ENCODE results near the gene RPS5.
"Not testable (repeated sequence)": the region's sequence is repeated elsewhere in the genome, so short reads cannot be mapped to it uniquely, and the experiment has no call there.

The RPS5 gene

DNA sequence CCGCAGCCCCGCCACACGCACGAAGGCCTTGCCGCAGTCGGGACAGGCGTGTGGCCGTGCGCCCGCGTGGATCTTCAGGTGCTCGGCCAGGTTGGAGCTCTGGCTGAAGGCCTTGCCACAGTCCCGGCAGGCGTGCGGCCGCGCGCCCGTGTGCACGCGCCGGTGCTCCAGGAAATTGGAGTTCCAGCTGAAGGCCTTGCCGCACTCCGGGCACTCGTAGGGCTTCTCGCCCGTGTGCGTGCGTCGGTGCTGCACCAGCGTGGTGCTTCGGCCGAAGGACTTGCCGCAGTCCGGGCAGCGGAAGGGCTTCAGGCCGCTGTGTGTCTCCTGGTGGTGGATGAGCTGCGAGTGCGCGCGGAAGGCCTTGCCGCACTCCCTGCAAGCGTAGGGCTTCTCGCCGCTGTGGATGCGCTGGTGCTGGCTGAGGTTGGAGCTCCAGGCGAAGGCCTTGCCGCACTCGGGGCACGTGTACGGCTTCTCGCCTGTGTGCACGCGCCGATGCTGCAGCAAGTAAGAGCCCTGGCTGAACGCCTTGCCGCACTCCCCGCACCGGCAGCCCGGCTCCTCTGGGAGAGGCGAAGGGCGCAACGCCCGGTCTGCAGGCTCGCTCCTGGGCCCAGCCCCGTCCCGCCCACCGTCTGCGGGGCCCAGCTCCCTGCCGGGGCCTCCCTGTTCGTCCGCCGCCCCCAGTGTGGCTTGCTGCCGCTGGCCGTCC, 30.1 kb upstream of the RPS5 start:
- no peak for DNase-seq (ENCODE audit: low spot score)

GRCh38 chr19:58357481-58358145, 29.5 kb upstream of the RPS5 start:
- DNase-seq (ENCODE audit: low spot score) = no peak

DNA sequence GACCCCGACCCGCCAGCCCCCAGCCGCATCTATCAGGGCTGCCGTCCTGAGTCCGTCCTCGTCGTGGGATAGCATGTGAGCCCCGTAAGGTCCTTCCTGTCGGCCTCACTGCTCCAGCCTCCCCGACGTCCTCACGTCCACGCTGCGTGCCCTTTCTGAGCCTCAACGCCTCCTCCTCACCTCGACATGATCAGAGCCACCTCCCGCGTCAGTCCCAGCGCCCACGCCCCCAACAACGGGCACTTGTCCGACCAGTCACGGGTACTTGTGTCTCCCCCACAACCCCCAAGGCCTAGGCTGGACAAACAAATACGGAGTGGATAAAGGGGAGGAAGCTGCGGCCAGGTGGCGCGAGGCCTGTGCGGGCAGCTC, 25.2 kb upstream of the RPS5 start:
- DNase-seq (ENCODE audit: low spot score) = peak; percentile 40

DNA sequence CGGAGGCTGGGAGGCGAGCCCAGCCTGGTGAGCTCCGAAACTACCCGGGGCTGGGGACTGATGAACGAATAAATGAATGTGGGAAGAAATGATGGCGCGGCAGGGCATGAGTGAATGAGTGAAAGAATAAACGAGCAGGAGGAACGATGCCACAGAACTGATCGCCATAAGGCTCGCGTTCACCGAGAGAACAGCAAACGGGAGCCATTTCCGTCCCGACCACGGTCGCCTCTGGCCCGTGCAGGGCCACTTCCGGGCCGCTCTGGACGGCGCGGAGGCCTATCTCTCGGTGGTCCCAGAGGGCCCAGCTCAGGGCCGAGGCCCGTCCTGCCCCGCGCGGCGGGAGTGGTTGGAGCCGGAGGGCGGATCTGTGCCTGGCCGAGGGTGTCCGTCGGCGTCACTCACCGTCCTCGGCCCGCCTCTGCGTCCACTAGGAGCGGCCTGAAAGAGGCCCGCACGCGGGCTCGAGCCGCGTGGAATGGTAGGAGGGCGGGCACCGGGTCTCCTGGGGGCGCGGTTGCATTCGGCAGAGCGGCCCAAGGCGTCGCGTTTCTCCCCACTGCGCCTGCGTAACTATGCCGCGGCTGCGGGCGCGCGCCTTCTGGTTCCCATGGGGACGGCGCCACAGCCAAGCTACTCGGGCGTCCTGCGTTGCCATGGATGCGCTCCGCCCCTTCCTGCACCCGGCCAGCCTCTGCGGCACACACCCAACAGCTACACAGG, 24.6 kb upstream of the RPS5 start, which contains the start of gene ZNF497:
Gene ZNF497, minus strand, starts transcription at position 480 of the 723 bp plus-strand sequence. CDS start 5,116 bp downstream, outside the sequence.
- DNase-seq (ENCODE audit: low spot score) = peak; percentile 99

DNA sequence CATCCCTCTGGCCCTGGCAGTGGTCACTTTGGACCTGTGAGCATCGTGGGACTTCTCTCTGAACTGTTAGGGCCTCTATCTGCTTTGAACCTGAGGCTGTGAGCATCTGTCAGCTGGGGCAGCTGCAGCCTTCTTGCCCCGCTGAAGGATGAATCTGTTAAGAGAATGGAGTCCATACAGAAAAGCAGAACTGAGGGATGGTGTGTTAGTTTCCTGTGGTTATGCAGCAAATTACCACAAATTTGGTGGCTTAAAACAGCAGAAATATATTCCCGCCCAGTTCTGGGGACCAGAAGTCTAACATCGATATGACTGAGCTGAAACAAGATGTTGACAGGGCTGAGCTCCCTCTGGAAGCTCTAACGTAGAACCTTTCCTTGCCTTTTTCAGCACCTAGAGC, 22.9 kb upstream of the RPS5 start:
- DNase-seq (ENCODE audit: low spot score) = no peak

DNA sequence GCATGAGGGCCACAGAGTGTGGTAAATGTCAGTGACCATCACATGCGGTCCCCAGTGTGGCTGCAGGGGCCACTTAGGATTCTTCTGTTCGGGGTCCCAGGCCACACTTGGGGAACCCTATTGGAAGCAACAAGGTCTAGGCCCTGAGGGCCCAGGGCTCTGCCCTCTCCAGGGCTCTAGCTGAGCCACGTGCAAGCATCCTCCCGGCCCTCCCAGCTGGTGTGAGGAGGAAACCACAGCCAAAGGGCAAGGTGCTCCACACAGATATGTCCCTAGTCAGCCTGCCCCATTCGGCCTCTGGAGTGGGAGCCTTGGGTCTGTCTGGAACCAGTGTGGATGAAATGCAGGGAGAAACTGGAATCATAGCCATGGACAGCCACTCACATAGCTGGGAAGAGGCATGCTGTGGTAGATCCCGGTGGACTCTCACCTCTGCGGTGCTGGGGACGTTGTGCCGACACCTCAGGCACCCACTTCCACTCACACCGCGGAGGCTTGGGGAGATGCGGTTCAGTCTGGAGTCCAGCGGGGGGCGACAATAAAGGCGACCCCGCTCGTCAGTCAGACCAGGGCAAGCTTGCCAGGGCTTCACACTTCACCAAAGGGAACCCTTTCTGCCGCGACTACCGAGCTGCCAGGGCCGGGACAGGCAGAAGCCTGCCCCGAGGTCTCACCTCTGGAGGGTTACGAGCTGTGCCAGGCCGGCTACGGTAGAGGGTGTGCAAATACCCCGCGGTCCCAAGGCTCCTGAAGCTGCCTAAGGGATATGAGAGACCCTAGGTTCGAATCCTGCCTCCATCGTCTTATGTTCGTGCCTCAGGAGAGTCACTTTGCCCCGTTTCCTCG, 20.3 kb upstream of the RPS5 start:
- no peak for DNase-seq (ENCODE audit: low spot score)

DNA sequence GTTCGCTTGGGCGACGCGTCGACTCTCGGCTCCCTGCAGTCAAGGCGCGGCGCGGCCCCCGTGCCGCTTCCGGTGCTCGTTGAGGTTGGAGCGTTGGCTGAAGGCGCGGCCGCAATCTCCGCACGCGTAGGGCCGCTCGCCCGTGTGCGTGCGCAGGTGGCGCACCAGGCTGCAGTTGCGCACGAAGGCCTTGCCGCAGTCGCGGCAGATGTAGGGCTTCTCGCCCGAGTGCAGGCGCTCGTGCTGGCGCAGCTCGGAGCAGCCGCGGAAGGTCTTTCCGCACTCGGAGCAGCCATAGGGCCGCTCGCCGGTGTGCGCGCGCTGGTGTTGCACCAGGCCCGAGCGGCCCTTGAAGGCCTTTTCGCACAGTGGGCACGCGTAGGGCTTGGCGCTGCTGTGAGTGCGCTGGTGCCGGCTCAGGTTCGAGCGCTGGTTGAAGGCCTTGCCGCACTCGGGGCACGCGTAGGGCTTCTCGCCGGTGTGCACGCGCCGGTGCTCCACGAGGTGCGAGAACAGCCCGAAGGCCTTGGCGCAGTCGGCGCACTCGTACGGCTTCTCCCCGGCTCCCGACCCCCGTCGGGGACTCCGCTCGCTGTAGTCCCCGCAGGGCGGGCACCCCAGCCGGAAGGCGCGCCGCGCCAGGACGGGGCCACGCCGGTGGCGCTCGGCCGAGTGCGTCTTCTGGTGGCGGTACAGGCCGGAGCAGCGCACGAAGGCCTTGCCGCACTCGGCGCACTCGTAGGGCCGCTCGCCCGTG, 19.2 kb upstream of the RPS5 start:
- DNase-seq (ENCODE audit: low spot score) = no peak

DNA sequence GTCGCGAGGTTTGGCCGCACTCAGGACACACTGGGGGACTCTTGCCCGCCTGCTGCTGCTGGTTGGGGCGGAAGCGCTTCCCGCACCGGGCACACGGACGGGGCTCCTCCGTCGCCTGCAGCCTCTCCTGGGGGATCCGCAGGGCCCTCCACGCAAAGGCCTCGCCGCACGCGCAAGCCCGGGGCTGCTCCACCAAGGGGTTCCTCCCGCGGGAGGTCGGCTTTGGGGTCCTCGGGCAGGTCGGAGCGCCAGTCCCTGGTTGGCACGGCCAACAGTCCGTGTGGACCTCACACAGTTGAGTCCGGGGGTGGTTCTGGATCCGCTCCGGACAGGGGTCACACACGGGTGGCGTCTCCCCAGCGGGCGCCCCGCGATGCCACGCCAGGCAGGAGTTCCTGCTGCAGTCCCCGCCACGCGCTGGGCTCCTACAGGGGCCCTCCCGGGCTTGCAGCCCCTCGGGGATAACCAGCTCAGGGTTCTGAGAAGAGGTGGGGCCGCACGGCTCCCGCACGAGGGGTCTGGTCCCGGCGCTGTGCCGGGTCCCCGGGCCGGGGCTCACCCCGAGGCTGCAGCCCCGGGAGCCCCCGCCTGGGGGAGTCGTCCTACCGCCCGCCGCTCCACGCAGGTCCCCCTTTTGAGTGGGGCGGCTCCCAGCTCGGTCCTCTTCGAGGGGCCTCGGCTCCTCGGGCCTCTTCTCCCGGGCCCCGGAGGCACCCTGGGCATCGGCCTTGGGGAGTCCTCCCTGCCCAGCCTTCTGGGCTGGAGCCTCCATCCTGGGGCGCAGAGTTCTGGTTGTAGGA, 18.3 kb upstream of the RPS5 start:
- DNase-seq (ENCODE audit: low spot score) = no peak

GRCh38 chr19:58372311-58373133, 14.5 kb upstream of the RPS5 start:
- DNase-seq (ENCODE audit: low spot score) = no peak

- DNase-seq (ENCODE audit: low spot score) = no peak
Observed at GRCh38 chr19:58374200-58374599, 12.9 kb upstream of the RPS5 start.

- DNase-seq (ENCODE audit: low spot score) = not testable (repeated sequence)
Observed at GRCh38 chr19:58376724-58377123, 10.3 kb upstream of the RPS5 start.

DNA sequence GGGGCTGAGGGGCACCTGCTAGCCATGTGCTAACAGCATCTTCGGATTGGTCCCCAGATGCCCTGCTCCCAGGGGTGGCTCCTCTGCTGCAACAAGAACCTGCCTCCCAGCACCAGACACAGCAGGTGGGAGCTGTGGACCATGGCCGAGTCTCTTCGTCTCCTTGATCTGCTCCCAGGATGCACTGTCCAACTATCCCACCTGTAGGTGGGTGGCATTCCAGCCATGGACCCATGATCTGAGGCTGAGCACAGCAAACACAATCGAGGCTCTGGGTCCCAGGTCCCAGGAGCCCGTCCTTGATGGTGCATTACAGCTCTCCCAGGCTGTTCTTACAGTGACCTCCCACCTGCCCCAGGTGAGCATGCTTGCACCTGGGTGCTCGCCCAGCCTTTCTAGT, 7.8 kb upstream of the RPS5 start:
- DNase-seq (ENCODE audit: low spot score) = no peak

DNA sequence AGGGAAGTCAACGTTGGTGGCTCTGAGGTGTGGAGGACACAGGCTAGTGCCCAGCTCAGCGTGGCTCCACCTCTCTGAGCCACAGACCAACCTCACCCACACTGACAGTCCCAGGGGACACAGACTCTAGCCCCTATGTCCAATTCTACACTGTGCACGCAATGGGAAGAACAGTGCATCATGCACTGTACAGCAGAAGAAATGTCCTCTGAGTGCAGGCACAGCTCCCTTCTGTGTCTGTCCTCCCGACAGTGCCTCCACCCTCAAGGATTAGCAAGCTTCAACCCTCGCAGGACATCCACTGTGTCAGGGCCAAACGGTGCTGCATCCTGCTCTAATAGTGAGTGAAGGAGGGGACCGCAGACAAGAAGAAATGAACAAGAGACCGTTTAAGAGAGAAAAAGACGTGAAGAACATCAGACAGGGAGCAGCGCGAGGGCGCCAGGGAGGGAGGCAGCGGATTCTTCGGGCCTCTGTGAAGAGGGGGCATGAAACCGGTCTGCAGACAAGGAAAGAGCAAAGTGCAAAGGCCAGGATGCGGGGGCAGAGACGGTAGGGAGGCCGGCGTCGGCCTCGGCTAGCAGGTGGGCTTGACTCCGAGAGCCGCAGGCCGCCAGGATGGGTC, 6.9 kb upstream of the RPS5 start:
- no peak for DNase-seq (ENCODE audit: low spot score)

DNA sequence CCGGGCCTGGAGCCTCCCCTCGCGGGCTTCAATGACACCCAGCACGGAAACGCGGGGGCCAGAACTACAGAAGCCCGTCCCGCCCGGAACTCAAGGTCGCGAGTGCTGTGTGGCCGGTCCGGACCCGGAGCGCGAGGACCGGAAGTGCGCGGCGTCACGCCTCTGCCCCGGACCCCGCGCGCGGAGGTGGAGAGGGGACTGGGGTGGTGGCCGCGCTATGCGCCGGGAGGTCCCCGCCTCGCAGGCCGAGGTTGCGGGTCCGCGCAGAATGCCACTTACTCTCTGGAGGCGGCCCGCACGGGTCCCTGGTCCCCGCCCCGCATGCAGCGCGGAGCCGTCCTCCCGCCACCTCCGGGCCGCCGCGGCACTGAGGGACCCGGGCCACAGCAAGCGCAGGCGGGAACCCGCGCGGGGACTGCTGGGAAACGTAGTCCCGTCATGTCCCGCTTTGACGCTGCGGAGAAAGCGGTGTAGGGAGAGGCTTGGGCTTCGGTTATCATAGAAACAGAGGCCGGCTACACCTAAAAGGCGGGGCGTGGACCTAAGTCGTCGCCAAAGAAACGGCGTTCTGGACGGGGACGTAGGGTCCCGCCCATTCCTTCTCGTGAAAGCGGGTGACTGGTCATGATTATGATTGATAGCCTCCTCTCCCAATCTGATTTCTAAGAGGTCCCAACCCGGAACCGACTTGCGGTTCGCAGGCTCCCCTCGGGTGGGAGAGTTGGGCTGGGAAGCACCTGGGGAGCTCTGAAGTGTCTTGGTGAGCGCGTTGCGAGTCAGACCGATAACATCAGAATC, 6.2 kb upstream of the RPS5 start, which contains the start of gene ZNF837:
Gene ZNF837, minus strand, starts transcription at position 369 of the 798 bp plus-strand sequence. CDS start 11,698 bp downstream, outside the sequence.
- peak; percentile 95 for DNase-seq (ENCODE audit: low spot score)

DNA sequence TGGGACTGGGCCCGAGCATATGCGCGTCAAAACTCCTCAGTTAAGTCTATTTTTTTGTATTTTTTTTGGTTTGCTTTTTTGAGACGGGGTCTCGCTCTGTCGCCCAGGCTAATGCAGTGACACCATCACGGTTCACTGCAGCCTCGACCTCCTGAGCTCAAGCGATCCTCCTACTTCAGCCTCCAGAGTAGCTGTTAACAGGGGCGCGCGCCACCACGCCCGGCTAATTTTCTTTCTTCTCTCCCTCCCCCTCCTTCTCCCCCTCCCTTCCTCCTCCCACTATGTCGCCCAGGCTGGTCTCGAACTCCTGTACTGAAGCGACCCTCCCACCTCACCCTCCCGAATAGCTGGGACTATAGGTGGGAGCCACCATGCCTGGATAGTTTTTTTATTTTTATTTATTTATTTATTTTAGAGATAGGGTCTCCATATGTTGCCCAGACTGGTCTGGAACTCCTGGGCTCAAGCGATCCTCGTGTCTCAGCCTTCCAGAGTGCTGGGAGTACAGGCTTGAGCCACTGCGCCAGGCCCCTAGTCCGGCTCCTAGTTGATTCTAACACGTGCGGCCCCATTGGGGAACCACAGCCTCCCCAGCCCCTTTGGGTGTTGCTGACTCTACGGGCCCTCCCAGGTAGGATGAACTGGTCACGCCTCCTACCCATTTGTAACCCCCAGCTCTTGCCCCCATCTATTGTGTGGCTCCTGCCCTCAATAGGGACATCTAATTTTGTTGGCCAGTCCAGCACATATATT, 5.4 kb upstream of the RPS5 start:
- DNase-seq (ENCODE audit: low spot score) = no peak

DNA sequence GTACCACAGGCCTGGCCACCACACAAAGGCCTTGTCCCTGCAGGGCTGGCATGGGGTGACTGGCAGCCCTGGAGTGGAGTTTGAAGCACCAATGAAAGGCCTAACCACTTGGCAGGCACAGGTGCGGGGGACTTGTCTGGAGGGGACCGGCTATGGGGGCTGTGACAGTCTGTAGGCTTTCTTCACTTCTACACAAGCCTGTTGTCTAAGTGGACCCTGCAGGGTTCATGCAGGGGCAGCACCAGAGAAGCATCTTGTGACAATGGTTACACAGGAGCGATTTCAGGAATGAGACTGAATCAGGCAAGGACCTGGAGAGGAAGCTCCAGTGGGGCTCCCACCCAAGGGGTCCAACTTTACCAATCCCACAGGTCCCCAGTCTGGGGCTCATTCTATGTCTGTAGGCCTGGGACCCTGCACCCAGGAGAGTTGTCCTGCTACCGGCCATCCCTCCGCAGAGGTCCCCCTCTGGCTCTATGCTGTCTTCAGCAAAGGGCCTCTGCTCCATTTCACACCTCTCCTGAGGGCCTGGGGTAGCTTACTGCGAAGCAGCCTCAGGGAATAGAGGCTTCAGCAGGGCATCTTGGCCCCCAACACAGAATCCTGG, 4.0 kb upstream of the RPS5 start:
- DNase-seq (ENCODE audit: low spot score) = no peak

DNA sequence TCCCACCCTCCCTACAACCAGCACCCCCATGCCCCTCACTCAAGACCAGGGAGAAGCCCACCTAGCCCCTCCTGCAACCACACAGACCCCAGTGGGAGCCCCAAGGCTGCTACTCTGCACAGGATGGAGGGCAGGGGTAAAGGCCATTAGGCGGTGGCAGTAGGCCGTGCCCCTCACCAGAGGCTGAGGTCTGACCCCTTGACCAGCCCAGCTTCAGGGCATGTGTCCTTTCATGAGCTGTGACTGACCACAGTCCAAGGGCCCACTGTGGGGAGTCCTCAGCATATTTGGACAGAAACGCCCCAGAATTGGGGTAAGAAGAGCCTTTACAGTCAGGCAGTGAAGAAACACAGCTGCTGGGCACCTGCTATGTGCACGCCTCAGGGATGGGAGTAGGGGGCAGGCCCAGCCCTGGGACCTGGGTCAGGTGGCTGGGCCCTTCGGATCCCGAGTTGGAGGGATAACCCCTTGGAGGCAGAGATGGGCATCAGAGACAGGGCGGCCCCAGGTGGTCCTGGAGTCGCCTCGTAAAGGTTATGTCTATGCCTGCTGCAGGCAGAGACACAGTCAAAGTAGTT, 1.7 kb upstream of the RPS5 start:
- no peak for DNase-seq (ENCODE audit: low spot score)
